CD4-positive, CD25-positive, alpha-beta regulatory T cell (primary cell): ENCODE results near the gene ANKS3. TPM values are rescaled to one million over a fixed set of nuclear protein-coding genes. Genes with fewer than 3 reads are reported as not detected.

Source experiments
- ATAC-seq, 2 donors: fragments of 150-1000 bp; cut with Tn5 transposase; one replicate each; pipeline ENCODE4 v1.10.0; 2021; ENCODE audit warnings: low read depth in 2 of 2, moderate number of reproducible peaks in 2 of 2, moderate library complexity in 1 of 2
- DNase-seq, 3 donors: peaks; one replicate each; pipeline versions ENCODE4 v3.0.0 to v3.0.0-alpha.2; 2012 to 2022; ENCODE audit warnings: mixed read lengths in 1 of 3
- H3K27ac ChIP-seq: one replicate; pipeline ENCODE4 v1.7.0; 2013; ENCODE audit warnings: mild to moderate bottlenecking, low read length; ENCODE audit not compliant: insufficient read depth, poor library complexity, severe bottlenecking
- H3K27me3 ChIP-seq: one replicate; pipeline ENCODE4 v1.7.0; 2013; ENCODE audit warnings: low read length; ENCODE audit not compliant: control insufficient read depth, insufficient read depth
- H3K36me3 ChIP-seq: one replicate; pipeline ENCODE4 v1.7.0; 2013; ENCODE audit warnings: mild to moderate bottlenecking, low read length, moderate library complexity; ENCODE audit not compliant: control insufficient read depth, insufficient read depth
- H3K4me1 ChIP-seq: 2 replicates; pipeline ENCODE4 v1.7.0; 2013; ENCODE audit warnings: mild to moderate bottlenecking, low read length; ENCODE audit not compliant: insufficient read depth, control insufficient read depth, poor library complexity, severe bottlenecking
- H3K4me3 ChIP-seq: one replicate; pipeline ENCODE4 v1.7.0; 2013; ENCODE audit warnings: low read depth, mild to moderate bottlenecking, low read length, moderate library complexity
- H3K9me3 ChIP-seq, 2 experiments: 1 replicate in 1 of 2; 2 replicates in 1 of 2; pipeline ENCODE4 v1.7.0; 2013; ENCODE audit warnings: low read length in 2 of 2, mild to moderate bottlenecking in 1 of 2, moderate library complexity in 1 of 2; ENCODE audit not compliant: control insufficient read depth in 2 of 2
- H3K27ac Mint-ChIP-seq, 3 donors: one replicate each; pipeline ENCODE4 v1.8.0; 2020 to 2022; ENCODE audit warnings: mild to moderate bottlenecking in 3 of 3, mixed read lengths in 3 of 3, moderate library complexity in 2 of 3
- H3K27me3 Mint-ChIP-seq: one replicate; pipeline ENCODE4 v1.8.0; 2022; ENCODE audit warnings: mild to moderate bottlenecking, mixed read lengths
- H3K36me3 Mint-ChIP-seq: one replicate; pipeline ENCODE4 v1.8.0; 2020; ENCODE audit warnings: mixed read lengths
- H3K4me1 Mint-ChIP-seq, 4 donors: one replicate each; pipeline ENCODE4 v1.8.0; 2020 to 2022; ENCODE audit warnings: mixed read lengths in 4 of 4, mild to moderate bottlenecking in 1 of 4
- H3K4me3 Mint-ChIP-seq, 4 donors: one replicate each; pipeline ENCODE4 v1.8.0; 2020 to 2022; ENCODE audit warnings: mild to moderate bottlenecking in 4 of 4, mixed read lengths in 4 of 4, moderate library complexity in 3 of 4
- H3K9me3 Mint-ChIP-seq, 7 donors: one replicate each; pipeline ENCODE4 v1.8.0; 2020 to 2022; ENCODE audit warnings: mixed read lengths in 7 of 7, mild to moderate bottlenecking in 3 of 7, moderate library complexity in 2 of 7
- polyA plus RNA-seq, 4 donors: library from polyadenylated mRNA; unstranded; fragments of 300-500 nt; fragmentation: Illumina TruSeq; gene quantifications; one replicate each; pipeline ENCODE4 v1.2.3, GENCODE V29; 2021
- total RNA-seq: library from RNA; stranded (reverse); gene quantifications from one replicate; pipeline ENCODE4 v1.2.3, GENCODE V29; 2022

ANKS3 gene
- total and polyA plus RNA-seq, 5 donors from 2014 or later: 1.4 to 20.4 (median 3.2) TPM

GRCh38 chr16:4687946-4688673, 46.0 kb downstream of the ANKS3 start:
- Histone ChIP-seq H3K4me1 (peaks cover 9% of the 10 kb centered on the region), H3K4me3 (no peak overlapping the region), H3K27me3 (no peaks in the 10 kb centered on the region), H3K36me3 (peaks cover 10% of the 10 kb centered on the region), H3K27ac (no peak overlapping the region), H3K9me3 (no peaks in the 10 kb centered on the region)
- H3K4me3 Mint-ChIP-seq: no peak overlapping the region
- no peak for ATAC-seq
- H3K9me3 Mint-ChIP-seq: no peaks in the 10 kb centered on the region
- DNase-seq: no peak
- peaks cover 4% of the 10 kb centered on the region for H3K36me3 Mint-ChIP-seq
- H3K4me1 Mint-ChIP-seq: peaks cover 0 to 9% (median under 1%) of the 10 kb centered on the region in 4 donors
- H3K27ac Mint-ChIP-seq: peak overlapping the region in 1 of 3 donors; percentile 15
- H3K27me3 Mint-ChIP-seq: no peaks in the 10 kb centered on the region

- ATAC-seq (no peak), DNase-seq (no peak)
- Histone ChIP-seq H3K27ac (no peak overlapping the region), H3K4me1 (peaks cover 3% of the 10 kb centered on the region), H3K36me3 (peaks cover 10% of the 10 kb centered on the region), H3K4me3 (no peak overlapping the region), H3K27me3 (no peaks in the 10 kb centered on the region), H3K9me3 (no peaks in the 10 kb centered on the region)
- no peaks in the 10 kb centered on the region for H3K9me3 Mint-ChIP-seq
- H3K4me3 Mint-ChIP-seq: peak overlapping the region in 1 of 4 donors; percentile 38
- no peaks in the 10 kb centered on the region for H3K27me3 Mint-ChIP-seq
- peak overlapping the region in 1 of 3 donors; percentile 15 for H3K27ac Mint-ChIP-seq
- H3K36me3 Mint-ChIP-seq: peaks cover 4% of the 10 kb centered on the region
- peaks cover 0 to 5% (median 0%) of the 10 kb centered on the region in 4 donors for H3K4me1 Mint-ChIP-seq
Observed at GRCh38 chr16:4687416-4687815, 46.7 kb downstream of the ANKS3 start.

- H3K36me3 Mint-ChIP-seq: peaks cover 6% of the 10 kb centered on the region
- no peak overlapping the region for H3K4me3 Mint-ChIP-seq
- Histone ChIP-seq H3K4me1 (no peaks in the 10 kb centered on the region), H3K27ac (no peak overlapping the region), H3K4me3 (no peak overlapping the region), H3K27me3 (no peaks in the 10 kb centered on the region), H3K9me3 (no peaks in the 10 kb centered on the region), H3K36me3 (peaks cover 16% of the 10 kb centered on the region)
- H3K27me3 Mint-ChIP-seq: no peaks in the 10 kb centered on the region
- peaks cover 0 to 2% (median 0%) of the 10 kb centered on the region in 4 donors for H3K4me1 Mint-ChIP-seq
- H3K27ac Mint-ChIP-seq: no peak overlapping the region
- DNase-seq (no peak), ATAC-seq (no peak)
- no peaks in the 10 kb centered on the region for H3K9me3 Mint-ChIP-seq
Observed at GRCh38 chr16:4686497-4687210, 47.4 kb downstream of the ANKS3 start.

GRCh38 chr16:4685776-4686496, 48.1 kb downstream of the ANKS3 start:
- H3K9me3 ChIP-seq: no peaks in the 10 kb centered on the region
- ATAC-seq (no peak), DNase-seq (no peak)
- H3K4me3 Mint-ChIP-seq: no peak overlapping the region
- no peaks in the 10 kb centered on the region for H3K27me3 Mint-ChIP-seq
- H3K9me3 Mint-ChIP-seq: no peaks in the 10 kb centered on the region
- peaks cover 8% of the 10 kb centered on the region for H3K36me3 Mint-ChIP-seq
- H3K27ac Mint-ChIP-seq: no peak overlapping the region
- H3K27me3 ChIP-seq: no peaks in the 10 kb centered on the region
- H3K4me1 Mint-ChIP-seq: no peaks in the 10 kb centered on the region
- no peak overlapping the region for H3K4me3 ChIP-seq
- peaks cover 16% of the 10 kb centered on the region for H3K36me3 ChIP-seq
- H3K4me1 ChIP-seq: no peaks in the 10 kb centered on the region
- no peak overlapping the region for H3K27ac ChIP-seq

- no peaks in the 10 kb centered on the region for H3K4me1 Mint-ChIP-seq
- DNase-seq: no peak
- peak overlapping the region in 1 of 4 donors; percentile 68 for H3K4me3 Mint-ChIP-seq
- no peak overlapping the region for H3K27ac Mint-ChIP-seq
- Histone ChIP-seq H3K4me3 (no peak overlapping the region), H3K9me3 (no peaks in the 10 kb centered on the region), H3K36me3 (peaks cover 16% of the 10 kb centered on the region), H3K4me1 (no peaks in the 10 kb centered on the region), H3K27ac (no peak overlapping the region), H3K27me3 (no peaks in the 10 kb centered on the region)
- no peaks in the 10 kb centered on the region for H3K27me3 Mint-ChIP-seq
- H3K9me3 Mint-ChIP-seq: no peaks in the 10 kb centered on the region
- ATAC-seq: no peak
- peaks cover 8% of the 10 kb centered on the region for H3K36me3 Mint-ChIP-seq
Observed at GRCh38 chr16:4685292-4685691, 48.8 kb downstream of the ANKS3 start.

GRCh38 chr16:4684763-4685162, 49.3 kb downstream of the ANKS3 start:
- no peak for DNase-seq
- no peaks in the 10 kb centered on the region for H3K27me3 Mint-ChIP-seq

GRCh38 chr16:4684058-4684715, 49.9 kb downstream of the ANKS3 start:
- no peaks in the 10 kb centered on the region for H3K4me1 ChIP-seq
- no peaks in the 10 kb centered on the region for H3K27me3 Mint-ChIP-seq
- H3K4me3 ChIP-seq: no peak overlapping the region
- H3K9me3 Mint-ChIP-seq: no peaks in the 10 kb centered on the region
- peaks cover 8% of the 10 kb centered on the region for H3K36me3 Mint-ChIP-seq
- H3K36me3 ChIP-seq: peaks cover 16% of the 10 kb centered on the region
- H3K4me3 Mint-ChIP-seq: no peak overlapping the region
- H3K4me1 Mint-ChIP-seq: no peaks in the 10 kb centered on the region
- H3K27ac Mint-ChIP-seq: peak overlapping the region in 1 of 3 donors; percentile 29
- ATAC-seq (no peak), DNase-seq (no peak)
- H3K27me3 ChIP-seq: no peaks in the 10 kb centered on the region
- H3K9me3 ChIP-seq: no peaks in the 10 kb centered on the region
- no peak overlapping the region for H3K27ac ChIP-seq

More at GRCh38 chr16:4684763-4685162, 49.3 kb downstream of the ANKS3 start:
- Histone ChIP-seq H3K4me3 (no peak overlapping the region), H3K27ac (no peak overlapping the region), H3K9me3 (no peaks in the 10 kb centered on the region), H3K36me3 (peaks cover 16% of the 10 kb centered on the region), H3K27me3 (no peaks in the 10 kb centered on the region), H3K4me1 (no peaks in the 10 kb centered on the region)
- no peak for ATAC-seq
- Mint-ChIP-seq H3K9me3 (no peaks in the 10 kb centered on the region), H3K27ac (peak overlapping the region in 1 of 3 donors; percentile 29), H3K4me3 (peak overlapping the region in 1 of 4 donors; percentile 68), H3K4me1 (no peaks in the 10 kb centered on the region), H3K36me3 (peaks cover 8% of the 10 kb centered on the region)
